IMR-90 (cell line): ENCODE results near the gene KRTAP10-5. TPM values are rescaled to one million over a fixed set of nuclear protein-coding genes. Genes with fewer than 3 reads are reported as not detected.

ENCODE experiments used
- ATAC-seq: fragments of 200-7000 bp; cut with Tn5 transposase; 2 replicates; pipeline ENCODE4 v1.9.1; 2020; ENCODE audit warnings: low read depth, mild to moderate bottlenecking, moderate library complexity
- BruUV-seq: library from RNA; stranded (reverse); fragments of 400-500 nt; replicated peaks from 2 replicates; lab custom pipeline; 2021; lab: Mats Ljungman, UMichigan
- CTCF ChIA-PET: fragments of 300-600 bp; formaldehyde crosslinking; extraction: SDS; loops from one replicate; lab custom pipeline; 2021; ENCODE audit warnings: antibody characterized with exemption; lab: Yijun Ruan, JAX
- POLR2A ChIA-PET: fragments of 300-600 bp; sonication (Branson Sonifier 250); formaldehyde crosslinking; loops from one replicate; lab custom pipeline; 2022; ENCODE audit warnings: antibody characterized with exemption; ENCODE audit not compliant: unreplicated experiment; lab: Charles Lee
- DNase-seq: peaks from one replicate; pipeline ENCODE4 v3.0.0; 2013
- H2AFZ ChIP-seq: replicated peaks from 2 replicates; pipeline ENCODE3; 2013; ENCODE audit warnings: low read length, mild to moderate bottlenecking; ENCODE audit not compliant: poor library complexity
- H2AK5ac ChIP-seq: 2 replicates; pipeline ENCODE4 v1.6.1; 2013; ENCODE audit warnings: low read depth, low read length, inconsistent platforms
- H2AK9ac ChIP-seq: replicated peaks from 2 replicates; pipeline ENCODE3; 2013; ENCODE audit warnings: mild to moderate bottlenecking, low read depth, low read length, moderate library complexity; ENCODE audit not compliant: poor library complexity
- H2BK120ac ChIP-seq: 2 replicates; pipeline ENCODE4 v1.6.1; 2013; ENCODE audit warnings: low read depth, low read length, inconsistent platforms
- H2BK15ac ChIP-seq: 3 replicates; pipeline ENCODE4 v1.6.1; 2013; ENCODE audit warnings: low read depth, low read length, inconsistent platforms
- H2BK20ac ChIP-seq: 2 replicates; pipeline ENCODE4 v1.6.1; 2013; ENCODE audit warnings: low read depth, mild to moderate bottlenecking, inconsistent platforms, low read length, moderate library complexity
- H2BK5ac ChIP-seq: 2 replicates; pipeline ENCODE4 v1.6.1; 2013; ENCODE audit warnings: mild to moderate bottlenecking, low read depth, low read length, inconsistent platforms; ENCODE audit not compliant: poor library complexity, severe bottlenecking
- H3K14ac ChIP-seq: replicated peaks from 2 replicates; pipeline ENCODE4 v1.6.1; 2013; ENCODE audit warnings: low read depth, low read length, inconsistent platforms
- H3K18ac ChIP-seq: 2 replicates; pipeline ENCODE4 v1.6.1; 2013; ENCODE audit warnings: low read depth, low read length, control low read depth
- H3K23ac ChIP-seq: 2 replicates; pipeline ENCODE4 v1.6.1; 2013; ENCODE audit warnings: low read depth, low read length, inconsistent platforms
- H3K27ac ChIP-seq: 2 replicates; pipeline ENCODE4 v1.5.1; 2013; ENCODE audit warnings: mild to moderate bottlenecking, control low read depth, low read length; ENCODE audit not compliant: insufficient read depth
- H3K27me3 ChIP-seq: 2 replicates; pipeline ENCODE4 v1.6.1; 2013; ENCODE audit warnings: low read length; ENCODE audit not compliant: control insufficient read depth, insufficient read depth
- H3K36me3 ChIP-seq: 2 replicates; pipeline ENCODE4 v1.6.1; 2013; ENCODE audit warnings: low read length, mixed read lengths; ENCODE audit not compliant: control insufficient read depth, insufficient read depth
- H3K4ac ChIP-seq: 2 replicates; pipeline ENCODE4 v1.6.1; 2013; ENCODE audit warnings: low read depth, low read length, inconsistent platforms
- H3K4me1 ChIP-seq: 2 replicates; pipeline ENCODE4 v1.6.1; 2013; ENCODE audit warnings: low read length, mixed read lengths; ENCODE audit not compliant: control insufficient read depth, insufficient read depth
- H3K4me2 ChIP-seq: 2 replicates; pipeline ENCODE4 v1.6.1; 2013; ENCODE audit warnings: low read depth, mild to moderate bottlenecking, control low read depth, low read length, moderate library complexity
- H3K4me3 ChIP-seq: 2 replicates; pipeline ENCODE4 v1.5.1; 2013; ENCODE audit warnings: low read depth, mild to moderate bottlenecking, control low read depth, low read length, moderate library complexity; ENCODE audit not compliant: insufficient read depth
- H3K56ac ChIP-seq: 2 replicates; pipeline ENCODE4 v1.6.1; 2013; ENCODE audit warnings: low read length, inconsistent platforms; ENCODE audit not compliant: insufficient read depth; ENCODE audit errors: extremely low read depth
- H3K79me1 ChIP-seq, 2 experiments: 2 replicates each; pipeline ENCODE4 v1.6.1; 2013; ENCODE audit warnings: low read length in 2 of 2, inconsistent platforms in 1 of 2, low read depth in 1 of 2
- H3K9ac ChIP-seq: 2 replicates; pipeline ENCODE4 v1.6.1; 2013; ENCODE audit warnings: low read depth, low read length, control low read depth
- H3K9me1 ChIP-seq: 2 replicates; pipeline ENCODE4 v1.6.1; 2013; ENCODE audit warnings: low read length, inconsistent platforms; ENCODE audit not compliant: insufficient read depth
- H3K9me3 ChIP-seq: 2 replicates; pipeline ENCODE4 v1.6.1; 2013; ENCODE audit warnings: low read length; ENCODE audit not compliant: control insufficient read depth, insufficient read depth
- H4K20me1 ChIP-seq: 2 replicates; pipeline ENCODE4 v1.6.1; 2013; ENCODE audit warnings: low read length, inconsistent platforms; ENCODE audit not compliant: insufficient read depth
- H4K5ac ChIP-seq: 2 replicates; pipeline ENCODE4 v1.6.1; 2013; ENCODE audit warnings: mild to moderate bottlenecking, low read depth, low read length, control low read depth
- H4K8ac ChIP-seq, 2 experiments: 2 replicates each; pipeline ENCODE4 v1.6.1; 2013; ENCODE audit warnings: low read depth in 2 of 2, low read length in 2 of 2, control low read depth in 1 of 2, inconsistent platforms in 1 of 2
- H4K91ac ChIP-seq: 2 replicates; pipeline ENCODE4 v1.6.1; 2013; ENCODE audit warnings: low read depth, low read length, inconsistent platforms; ENCODE audit not compliant: insufficient read depth
- BHLHE40 ChIP-seq: fragments of 150-350 bp; IDR thresholded peaks from 2 replicates; pipeline ENCODE4 v1.6.1; 2016; ENCODE audit warnings: mild to moderate bottlenecking, low read depth, low read length
- CEBPB ChIP-seq: IDR thresholded peaks from 2 replicates; pipeline ENCODE4 v1.6.1; 2012; ENCODE audit warnings: low read depth, low read length, improper control_type of control experiment
- CHD1 ChIP-seq: IDR thresholded peaks from 2 replicates; pipeline ENCODE4 v1.6.1; 2012; ENCODE audit warnings: low read depth, low read length, improper control_type of control experiment
- CTCF ChIP-seq: conservative IDR thresholded peaks from 2 replicates; pipeline ENCODE4 v1.5.1; 2012; ENCODE audit warnings: mild to moderate bottlenecking, low read depth, low read length, improper control_type of control experiment
- FOS ChIP-seq: fragments of 150-350 bp; IDR thresholded peaks from 2 replicates; pipeline ENCODE4 v1.6.1; 2016; ENCODE audit warnings: low read depth, low read length
- MAZ ChIP-seq: IDR thresholded peaks from 2 replicates; pipeline ENCODE4 v1.6.1; 2012; ENCODE audit warnings: low read depth, mild to moderate bottlenecking, low read length, improper control_type of control experiment, moderate library complexity, borderline replicate concordance
- POLR2A ChIP-seq: IDR thresholded peaks from 2 replicates; pipeline ENCODE4 v1.6.1; 2012; ENCODE audit warnings: mild to moderate bottlenecking, low read depth, low read length
- RCOR1 ChIP-seq: IDR thresholded peaks from 2 replicates; pipeline ENCODE4 v1.6.1; 2012; ENCODE audit warnings: mild to moderate bottlenecking, low read length, improper control_type of control experiment; ENCODE audit not compliant: insufficient replicate concordance
- RFX5 ChIP-seq: IDR thresholded peaks from 2 replicates; pipeline ENCODE4 v1.8.0; 2012; ENCODE audit warnings: low read depth, mild to moderate bottlenecking, low read length, moderate library complexity
- WGBS, 2 experiments: methylation state at CpG; one replicate each; pipeline versions ENCODE4 v1.1.5 to v1.1.7; 2013; ENCODE audit warnings: missing lambda C conversion rate in 2 of 2; ENCODE audit not compliant: insufficient read length in 1 of 2; ENCODE audit errors: extremely low coverage in 2 of 2; 5-methylcytosine and 5-hydroxymethylcytosine counted together
- dilution Hi-C: fragments of 300-500 bp; cut with HindIII; formaldehyde crosslinking; loops from one replicate; pipeline ENCODE4 v1.14.3; 2018; ENCODE audit warnings: low sequenced_read_pairs; ENCODE audit not compliant: unreplicated experiment
- in situ Hi-C: fragments of 300-500 bp; cut with MboI; formaldehyde crosslinking; loops from 3 replicates; pipeline ENCODE4 v1.14.3; 2019; ENCODE audit warnings: low sequenced_read_pairs, inconsistent platforms, mixed read lengths
- intact Hi-C: fragments of 100-400 bp; cut with micrococcal nuclease; formaldehyde crosslinking; loops from 2 replicates; pipeline ENCODE4 v1.10.0; 2022
- polyA plus RNA-seq, 3 experiments: library from polyadenylated mRNA; depleted of rRNA; stranded (reverse); fragments of >200 nt; gene quantifications; 2 replicates each; pipeline ENCODE4 v1.2.3, GENCODE V29; 2012; ENCODE audit warnings: low replicate concordance in 1 of 3
- total RNA-seq: library from RNA; depleted of rRNA; stranded (reverse); fragments of >200 nt; gene quantifications from 2 replicates; pipeline ENCODE4 v1.2.3, GENCODE V29; 2012
- TF ChIP-seq, protein P1 (sequence below): fragments of 150-350 bp; IDR thresholded peaks from 2 replicates; pipeline ENCODE4 v1.6.1; 2017; ENCODE audit warnings: mild to moderate bottlenecking, antibody characterized with exemption, low read length, low read depth

KRTAP10-5 gene
- total and polyA plus RNA-seq, 2 of the 4 experiments (the other 2 are of a cell fraction) = not detected

GRCh38 chr21:44532712-44533111 lies 47.7 kb downstream of the KRTAP10-5 start:
- intact Hi-C loops (no loop called here), dilution Hi-C loops (no loop called here), in situ Hi-C loops (no loop called here)
- H4K5ac ChIP-seq = no peak overlapping the region
- H4K91ac ChIP-seq = no peak overlapping the region
- TF ChIP-seq CEBPB (no peak), POLR2A (no peak), RFX5 (no peak), FOS (no peak), BHLHE40 (no peak), CHD1 (no peak), MAZ (no peak), RCOR1 (no peak), CTCF (no peak)
- TF ChIP-seq, protein P1, sequence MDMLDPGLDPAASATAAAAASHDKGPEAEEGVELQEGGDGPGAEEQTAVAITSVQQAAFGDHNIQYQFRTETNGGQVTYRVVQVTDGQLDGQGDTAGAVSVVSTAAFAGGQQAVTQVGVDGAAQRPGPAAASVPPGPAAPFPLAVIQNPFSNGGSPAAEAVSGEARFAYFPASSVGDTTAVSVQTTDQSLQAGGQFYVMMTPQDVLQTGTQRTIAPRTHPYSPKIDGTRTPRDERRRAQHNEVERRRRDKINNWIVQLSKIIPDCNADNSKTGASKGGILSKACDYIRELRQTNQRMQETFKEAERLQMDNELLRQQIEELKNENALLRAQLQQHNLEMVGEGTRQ = no peak
- no peak overlapping the region for H3K4me3 ChIP-seq
- H2BK15ac ChIP-seq = no peak overlapping the region
- BruUV-seq = no TSS peak
- WGBS, 2 experiments = 64% methylated on average over 6 of the region's 16 CpGs; no CpG with 5 or more reads in 1 of the 2 experiments
- H3K9me1 ChIP-seq = no peaks in the 10 kb centered on the region
- no peak for ATAC-seq
- H3K4ac ChIP-seq = no peak overlapping the region
- no peaks in the 10 kb centered on the region for H3K79me1 ChIP-seq
- H4K8ac ChIP-seq = no peak overlapping the region
- H2AFZ ChIP-seq = no peak overlapping the region
- ChIA-PET POLR2A (no interaction called here), CTCF (no interaction called here)
- H3K14ac ChIP-seq = no peak overlapping the region
- H2BK5ac ChIP-seq = no peak overlapping the region
- H3K9ac ChIP-seq = no peak overlapping the region
- H3K18ac ChIP-seq = no peak overlapping the region
- H3K4me1 ChIP-seq = no peaks in the 10 kb centered on the region
- no peaks in the 10 kb centered on the region for H3K36me3 ChIP-seq
- H2AK9ac ChIP-seq = no peak overlapping the region
- no peak overlapping the region for H2BK20ac ChIP-seq
- H2AK5ac ChIP-seq = no peak overlapping the region
- no peak overlapping the region for H3K56ac ChIP-seq
- H3K9me3 ChIP-seq = peaks cover 17% of the 10 kb centered on the region; the same call in 1 of the 2 replicates
- no peak overlapping the region for H2BK120ac ChIP-seq
- no peaks in the 10 kb centered on the region for H4K20me1 ChIP-seq
- DNase-seq = no peak
- H3K27me3 ChIP-seq = 0 out of 2 replicates have a peak, but pooled peaks cover 2% of the 10 kb centered on the region
- no peak overlapping the region for H3K4me2 ChIP-seq
- H3K23ac ChIP-seq = no peak overlapping the region
- no peak overlapping the region for H3K27ac ChIP-seq
